Stomach (tissue), 4 donors: ENCODE measurements around the gene SMPD1.

Experiments used
- CTCF ChIP-seq, 7 experiments: fragments of 450-650 bp in 4 of 7; fragments of 200-600 bp in 3 of 7; sonication (generic) in 3 of 7; IDR thresholded peaks; one replicate each; pipeline ENCODE4 v1.5.1; 2016 to 2019; ENCODE audit warnings: antibody characterized with exemption in 7 of 7, control low read depth in 2 of 7, mild to moderate bottlenecking in 1 of 7
- POLR2A ChIP-seq, 4 donors: fragments of 450-650 bp; IDR thresholded peaks; one replicate each; pipeline ENCODE4 v1.6.1; 2016; ENCODE audit warnings: antibody characterized with exemption in 4 of 4, control low read depth in 2 of 4, mild to moderate bottlenecking in 1 of 4, moderate library complexity in 1 of 4
- POLR2AphosphoS5 ChIP-seq, 3 donors: sonication (generic); formaldehyde crosslinking; IDR thresholded peaks; one replicate each; pipeline ENCODE4 v1.6.1; 2016; ENCODE audit warnings: antibody characterized with exemption in 3 of 3

DNA sequence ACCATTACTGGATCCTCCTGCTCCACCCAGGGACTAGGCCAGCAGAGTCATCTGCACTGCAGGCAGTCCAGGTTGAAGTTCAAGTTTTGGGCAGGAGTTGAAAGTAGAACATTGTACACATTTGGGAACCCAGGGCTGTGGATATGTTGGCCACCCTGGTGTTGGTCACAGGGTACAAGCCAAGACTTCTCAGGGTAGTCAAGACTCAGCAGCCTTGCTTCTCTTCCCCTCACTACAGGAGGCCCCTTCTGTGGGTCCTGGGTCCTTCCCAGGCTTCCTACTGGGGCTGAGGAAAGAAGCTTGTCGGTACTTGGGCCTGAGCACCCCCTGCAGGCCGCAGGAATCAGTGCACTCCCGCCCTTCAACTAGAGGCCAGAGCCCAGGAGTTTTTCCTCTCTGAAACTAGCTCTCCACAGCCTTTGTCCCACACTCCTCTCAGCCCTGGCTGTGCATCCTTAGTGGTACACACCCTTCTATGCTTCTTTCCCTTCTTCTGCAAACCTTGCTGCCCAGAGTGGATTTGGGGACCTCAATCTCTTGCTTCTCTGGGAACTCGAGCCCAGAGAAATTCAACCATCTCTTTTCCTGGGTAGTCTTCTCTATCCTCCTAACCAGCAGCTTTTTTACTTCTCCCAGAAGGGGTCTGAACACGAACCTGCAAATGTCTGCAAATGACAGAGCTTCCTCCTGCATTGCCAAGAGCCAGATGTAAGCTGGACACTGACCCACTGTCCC lies 53.2 kb downstream of the SMPD1 start:
- TF ChIP-seq CTCF (IDR thresholded peaks at IDR 0.05), result peak in 5 of 7 experiments; percentile 44 to 84 (median 79)
- no peak for TF ChIP-seq POLR2A (IDR thresholded peaks at IDR 0.05)
- TF ChIP-seq POLR2AphosphoS5 (IDR thresholded peaks at IDR 0.05), result no peak
